NCI-H1417 (cell line): ENCODE results near the gene OSCP1.
"Not testable (repeated sequence)": the region's sequence is repeated elsewhere in the genome, so short reads cannot be mapped to it uniquely, and the experiment has no call there.

ENCODE experiments used
- DNase-seq, 3 experiments: peaks; one replicate each; lab custom pipeline; 2025; lab: John Stamatoyannopoulos, UW

Gene OSCP1

GRCh38 chr1:36450270-36450918 is at the start of gene OSCP1:
Gene OSCP1, minus strand, starts transcription at chr1:36450451. Its CDS starts 82 bp downstream, at chr1:36450369.
- peak; percentile 96 to 97 (median 97) for DNase-seq

GRCh38 chr1:36497207-36497606 is 47.0 kb upstream of the OSCP1 start:
- no peak for DNase-seq

DNA sequence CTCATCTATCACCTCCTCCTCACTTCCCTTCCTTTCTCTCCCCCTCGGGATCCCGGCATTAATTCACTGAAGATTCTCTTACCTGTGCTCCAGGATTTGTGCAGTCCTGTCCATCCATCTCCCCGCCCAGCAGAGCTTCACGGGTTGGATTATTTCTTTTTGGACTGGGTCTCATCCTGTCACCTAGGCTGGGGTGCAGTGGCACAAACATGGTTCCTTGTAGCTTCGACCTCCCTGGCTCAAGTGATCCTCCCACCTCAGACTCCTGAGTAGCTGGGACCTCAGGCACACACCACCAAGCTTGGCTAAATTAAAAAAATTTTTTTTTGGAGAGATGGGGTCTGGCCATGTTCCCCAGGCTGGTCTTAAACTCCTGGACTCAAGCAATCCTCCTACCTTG is 44.7 kb upstream of the OSCP1 start:
- DNase-seq, result no peak

GRCh38 chr1:36493524-36493923 is 43.3 kb upstream of the OSCP1 start:
- DNase-seq, result no peak

DNA sequence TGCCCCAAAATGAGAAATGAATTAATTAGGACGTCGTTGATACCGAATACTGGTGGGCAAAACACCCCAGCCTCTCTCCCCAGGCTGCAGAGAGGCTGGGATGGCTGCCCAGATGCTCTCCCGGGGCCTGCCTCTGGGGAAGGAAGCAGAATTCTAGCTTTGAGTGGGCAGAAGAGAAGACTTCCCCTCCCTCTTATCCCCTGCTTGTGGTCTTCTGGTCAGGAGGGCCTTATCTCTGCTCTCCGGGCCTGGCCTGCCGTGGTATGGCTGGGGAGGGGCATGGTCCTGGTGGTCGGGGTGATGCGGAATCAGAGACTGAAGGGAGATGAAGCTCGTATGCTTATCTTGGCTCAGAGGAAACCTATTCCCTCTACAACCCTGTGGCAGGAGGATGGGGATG is 42.2 kb upstream of the OSCP1 start:
- no peak for DNase-seq

DNA sequence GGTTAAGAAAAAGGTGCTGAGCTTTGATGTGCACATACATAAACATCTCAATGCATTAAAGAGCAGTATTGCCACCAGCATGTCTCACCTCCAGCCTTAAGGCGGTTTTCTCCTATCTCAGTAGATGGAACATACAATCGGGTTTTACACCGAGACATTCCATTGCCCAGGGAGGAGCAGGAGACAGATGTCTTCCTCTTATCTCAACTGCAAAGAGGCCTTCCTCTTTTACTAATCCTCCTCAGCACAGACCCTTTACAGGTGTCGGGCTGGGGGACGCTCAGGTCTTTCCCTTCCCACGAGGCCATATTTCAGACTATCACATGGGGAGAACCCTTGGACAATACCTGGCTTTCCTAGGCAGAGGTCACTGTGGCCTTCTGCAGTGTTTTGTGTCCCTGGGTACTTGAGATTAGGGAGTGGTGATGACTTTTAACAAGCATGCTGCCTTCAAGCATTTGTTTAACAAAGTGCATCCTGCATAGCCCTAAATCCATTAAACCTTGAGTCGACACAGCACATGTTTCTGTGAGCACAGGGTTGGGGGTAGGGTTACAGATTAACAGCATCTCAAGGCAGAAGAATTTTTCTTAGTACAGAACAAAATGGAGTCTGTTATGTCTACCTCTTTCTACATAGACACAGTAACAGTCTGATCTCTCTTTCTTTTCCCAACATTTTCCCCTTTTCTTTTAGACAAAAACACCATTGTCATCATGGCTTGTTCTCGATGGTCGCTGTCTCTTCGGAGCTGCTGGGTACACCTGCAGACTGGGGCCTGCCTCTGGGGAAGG is 39.2 kb upstream of the OSCP1 start:
- DNase-seq, result not testable (repeated sequence)

DNA sequence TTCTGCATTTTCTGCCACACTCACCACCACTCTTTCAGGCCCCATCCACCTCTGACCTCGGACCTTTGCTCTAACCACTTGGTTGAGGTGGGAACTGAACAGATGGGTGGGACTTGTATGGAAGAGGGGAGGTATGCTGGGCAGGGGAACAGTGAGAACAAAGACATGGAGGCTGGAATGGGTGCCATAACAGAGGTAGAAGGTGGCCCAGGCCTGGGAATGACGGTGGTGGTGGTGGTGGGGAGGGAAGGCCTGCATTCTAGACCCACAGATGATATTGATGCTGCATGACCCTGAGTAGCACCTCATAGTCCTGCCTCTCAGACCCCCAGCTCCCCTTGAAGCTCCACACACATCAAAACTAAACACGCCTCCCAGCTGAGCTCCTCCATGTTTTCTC is 37.7 kb upstream of the OSCP1 start:
- DNase-seq, result no peak

GRCh38 chr1:36487336-36487725 is 37.1 kb upstream of the OSCP1 start:
- not testable (repeated sequence) for DNase-seq

- peak in 2 of 3 experiments; percentile 32 to 69 for DNase-seq
These were observed 36.4 kb upstream of the OSCP1 start for GRCh38 chr1:36486439-36487335.

- no peak for DNase-seq
These were observed 35.8 kb upstream of the OSCP1 start for GRCh38 chr1:36486093-36486438.

DNA sequence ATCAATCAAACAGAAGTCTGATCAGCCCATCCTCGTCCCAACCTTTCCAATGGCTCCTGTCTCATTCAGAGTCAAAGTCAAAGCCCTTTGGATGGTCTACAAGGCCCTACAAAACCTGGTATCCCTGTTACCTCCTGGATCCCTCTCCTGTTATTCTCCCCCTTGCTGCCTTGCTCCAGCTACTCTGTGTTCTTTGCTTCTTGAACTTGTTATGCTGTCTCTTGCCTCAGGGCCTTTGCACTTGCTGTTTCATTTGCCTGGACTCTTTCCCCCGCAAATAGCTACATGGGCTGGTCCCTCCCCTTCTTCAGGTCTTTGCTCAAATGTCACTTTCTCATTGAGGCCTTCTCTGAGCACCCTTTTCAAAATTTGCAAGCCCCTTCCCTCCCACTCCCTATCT is 33.8 kb upstream of the OSCP1 start:
- no peak for DNase-seq

GRCh38 chr1:36482724-36483388 is 32.6 kb upstream of the OSCP1 start, which contains the start of gene CSF3R:
Gene CSF3R, minus strand, starts transcription at chr1:36482913. Its CDS starts 3,417 bp downstream, at chr1:36479496.
- DNase-seq, result no peak

GRCh38 chr1:36481771-36482723 is 31.8 kb upstream of the OSCP1 start:
- no peak for DNase-seq

- DNase-seq, result no peak
These were observed 30.8 kb upstream of the OSCP1 start for GRCh38 chr1:36481091-36481490.

GRCh38 chr1:36480161-36480560 is 29.9 kb upstream of the OSCP1 start:
- no peak for DNase-seq

DNA sequence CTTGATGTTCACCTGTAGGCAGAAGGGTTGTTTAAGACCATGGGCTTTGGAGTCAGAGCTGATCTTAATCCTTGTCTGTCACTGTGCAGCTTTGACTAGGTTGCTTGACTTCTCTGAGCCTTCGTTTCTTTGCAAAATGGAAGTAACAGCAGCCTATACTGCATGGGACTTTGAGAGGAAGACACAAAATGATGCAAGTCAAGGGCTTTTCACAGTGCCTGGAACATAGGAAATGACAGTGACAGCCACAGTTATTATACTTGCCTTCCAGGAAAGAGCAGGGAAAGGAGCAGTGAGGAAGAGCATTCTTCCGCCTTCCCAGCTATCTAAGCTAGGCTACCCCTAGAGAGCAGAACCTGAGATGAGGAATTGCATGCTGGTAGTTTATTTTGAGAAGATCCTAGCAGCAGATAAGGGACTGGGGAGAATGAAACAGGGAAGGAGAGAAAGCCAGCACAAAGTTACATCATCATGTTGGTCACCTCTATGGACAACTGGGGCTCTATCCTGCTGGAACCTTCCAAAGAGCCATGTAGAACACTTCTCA is 29.3 kb upstream of the OSCP1 start:
- no peak for DNase-seq

DNA sequence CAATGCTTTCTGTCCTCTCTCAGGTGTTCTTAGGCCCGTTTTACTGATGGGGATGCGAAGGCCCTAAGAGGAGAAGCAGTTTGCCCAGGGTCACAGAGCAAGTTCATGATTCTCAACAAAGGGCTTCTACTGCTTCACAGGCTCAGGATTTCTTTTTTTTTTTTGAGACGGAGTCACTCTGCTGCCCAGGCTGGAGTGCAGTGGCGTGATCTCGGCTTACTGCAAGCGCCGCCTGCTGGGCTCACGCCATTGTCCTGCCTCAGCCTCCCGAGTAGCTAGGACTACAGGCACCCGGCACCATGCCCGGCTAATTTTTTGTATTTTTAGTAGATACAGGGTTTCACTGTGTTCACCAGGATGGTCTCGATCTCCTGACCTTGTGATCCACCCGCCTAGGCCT is 27.4 kb upstream of the OSCP1 start:
- DNase-seq, result not testable (repeated sequence)

DNA sequence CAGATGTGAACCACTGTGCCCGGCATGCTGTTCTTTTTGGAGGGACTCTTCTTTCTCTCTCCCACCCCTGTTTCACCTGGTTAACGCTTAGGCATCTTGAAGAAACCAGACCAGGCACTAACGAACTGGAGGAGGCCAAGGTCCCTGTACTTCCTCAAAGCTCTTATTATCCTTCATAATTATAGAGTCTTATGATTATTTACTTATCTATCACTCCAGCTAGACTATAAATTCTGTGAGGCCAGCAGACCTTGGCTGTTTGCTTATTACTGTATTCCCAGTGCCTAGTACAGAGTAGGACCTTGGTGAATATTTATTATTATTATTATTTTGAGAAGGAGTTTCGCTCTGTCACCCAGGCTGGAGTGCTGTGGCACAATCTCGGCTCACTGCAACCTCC is 26.7 kb upstream of the OSCP1 start:
- no peak for DNase-seq

GRCh38 chr1:36475910-36476604 is 25.8 kb upstream of the OSCP1 start:
- DNase-seq, result no peak

DNA sequence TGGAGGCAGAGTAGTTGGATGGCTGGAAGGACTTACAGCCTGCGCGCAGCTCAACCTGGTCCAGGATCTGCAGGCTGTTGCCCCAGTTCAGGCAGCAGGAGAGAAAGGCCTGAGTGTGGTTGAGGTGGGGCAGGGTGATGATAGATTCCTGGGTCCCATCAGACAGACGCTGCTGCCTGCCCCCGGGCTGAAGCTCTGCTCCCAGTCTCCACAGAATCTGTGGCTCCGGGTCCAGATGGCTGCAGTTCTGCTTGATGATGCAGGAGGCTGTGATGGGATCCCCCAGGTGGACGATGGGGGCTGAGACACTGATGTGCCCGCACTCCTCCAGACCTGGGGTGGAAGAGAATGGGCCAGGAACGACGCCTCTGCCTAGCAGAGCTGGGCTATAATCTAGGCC is 25.1 kb upstream of the OSCP1 start:
- no peak for DNase-seq
